GM19193 (cell line): ENCODE results near the gene PLA2G12A.

Experiments
- POLR2A ChIP-seq: IDR thresholded peaks from 4 replicates; pipeline ENCODE4 v1.6.1; 2011; ENCODE audit not compliant: insufficient read depth, insufficient read length; ENCODE audit errors: extremely low read depth

PLA2G12A gene

DNA sequence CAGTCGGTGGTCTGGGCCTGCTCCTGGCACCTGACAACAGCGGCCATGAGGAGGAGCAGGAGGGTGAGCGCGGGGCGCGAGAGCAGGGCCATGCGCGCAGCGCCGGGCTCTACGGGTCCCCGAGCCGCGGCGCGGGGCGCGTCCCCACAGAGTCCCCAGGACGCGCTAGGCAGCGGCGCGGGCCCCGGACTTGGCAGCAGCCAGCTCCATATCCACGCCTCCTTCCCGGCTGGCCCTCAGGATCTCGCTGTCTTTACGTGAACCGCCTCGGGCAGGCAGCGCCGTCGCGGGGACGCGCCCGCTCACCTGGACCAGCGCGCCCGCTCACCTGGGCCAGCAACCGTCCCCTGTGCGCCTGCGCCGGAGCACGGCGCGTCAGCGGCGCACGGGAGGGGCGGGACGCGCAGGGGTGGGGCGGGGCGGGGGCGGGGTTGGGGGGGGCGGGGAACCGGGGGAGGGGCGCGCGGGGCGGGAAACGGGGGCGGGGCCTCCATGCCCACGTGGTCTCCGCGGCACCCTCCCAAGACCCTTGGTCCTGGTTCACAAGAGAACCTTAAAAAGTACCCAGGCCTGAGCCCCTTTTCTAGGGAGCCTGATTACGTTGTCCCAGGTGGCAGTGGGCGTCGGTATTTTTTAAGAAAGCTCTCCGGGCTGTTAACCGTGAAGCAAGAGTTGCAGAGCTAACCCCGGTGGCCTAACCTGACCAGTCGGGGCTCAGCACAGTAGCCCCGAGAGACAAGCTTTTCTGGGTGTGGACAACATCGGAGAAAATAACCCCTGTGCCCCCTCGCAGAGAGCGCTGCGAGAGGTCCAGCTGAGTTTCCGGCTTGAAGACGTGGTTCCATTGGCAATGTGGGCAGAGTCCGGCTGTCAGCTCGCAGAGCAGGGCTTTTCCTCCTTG lies at the start of gene PLA2G12A:
TSS of gene PLA2G12A (minus strand) at position 353 of the 901 bp plus-strand sequence. CDS start at position 92, 261 bp downstream.
- peak; percentile 41 for TF ChIP-seq POLR2A

DNA sequence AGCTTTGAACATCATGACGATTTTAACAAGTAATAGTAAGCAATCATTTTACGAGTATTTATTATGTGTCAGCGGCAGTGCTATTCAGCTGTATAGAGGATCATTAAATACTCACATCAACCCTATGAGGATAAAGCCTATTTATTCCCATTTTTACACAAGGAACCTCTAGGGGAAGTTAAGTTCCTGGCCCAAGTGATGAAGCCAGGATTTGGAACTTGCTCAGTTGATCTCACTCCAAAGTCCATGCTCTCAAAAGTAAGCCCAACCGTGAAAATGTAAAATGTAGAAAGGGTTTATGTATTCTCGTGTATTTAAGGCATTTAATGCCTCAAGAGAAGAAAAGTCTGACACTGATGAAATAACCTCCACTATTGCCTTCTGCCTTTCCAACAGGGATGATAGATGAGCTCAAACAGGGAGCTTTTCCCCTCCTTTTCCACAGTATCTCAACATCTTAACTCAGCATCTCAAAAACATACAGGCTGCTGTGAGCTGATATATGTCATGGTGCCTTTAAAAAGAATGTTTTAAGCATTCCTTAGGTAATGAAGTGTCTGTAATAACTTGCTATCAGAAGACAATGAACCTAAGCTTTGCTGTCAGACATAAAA lies 35.0 kb upstream of the PLA2G12A start:
- TF ChIP-seq POLR2A: no peak

- no peak for TF ChIP-seq POLR2A
Measured at GRCh38 chr4:109764376-109764775, 34.5 kb upstream of the PLA2G12A start.

DNA sequence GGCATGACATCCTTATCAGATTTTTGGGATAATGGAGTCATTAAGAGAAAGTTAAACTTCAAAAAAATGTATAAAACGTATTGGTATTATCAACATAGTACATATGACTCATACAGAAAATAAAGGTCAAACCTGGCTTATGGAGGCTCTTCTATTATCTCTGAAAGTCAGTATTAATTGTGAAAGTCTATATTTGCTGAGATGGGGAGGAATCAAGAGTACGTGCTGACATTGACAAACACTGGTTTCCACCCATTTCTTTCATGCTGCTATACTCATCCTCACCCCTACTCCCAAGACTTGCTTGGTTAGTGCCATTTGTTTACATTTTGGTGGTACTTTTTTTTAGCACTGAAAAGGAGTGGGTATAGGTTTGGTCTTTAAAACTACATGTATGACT lies 30.8 kb upstream of the PLA2G12A start:
- no peak for TF ChIP-seq POLR2A

DNA sequence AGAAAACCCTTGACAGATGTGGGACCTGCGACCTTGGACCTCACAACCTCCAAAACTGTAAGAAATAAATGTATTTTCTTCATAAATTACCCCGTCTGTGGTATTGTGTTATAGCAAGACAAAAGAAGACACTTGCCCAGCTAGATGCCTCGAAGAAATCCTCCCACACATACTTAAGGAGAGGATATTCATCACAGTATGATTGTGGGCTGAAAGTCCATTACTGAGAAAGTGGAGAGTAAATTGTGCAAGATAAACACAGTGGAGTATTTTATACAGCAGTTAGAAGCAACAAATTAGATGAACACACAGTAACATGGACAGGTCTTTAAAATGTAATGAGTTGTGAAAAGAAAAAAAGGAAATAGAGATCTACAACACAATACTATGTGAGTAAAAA lies 25.8 kb upstream of the PLA2G12A start:
- TF ChIP-seq POLR2A: no peak

- TF ChIP-seq POLR2A: no peak
Measured at GRCh38 chr4:109754093-109754857, 24.4 kb upstream of the PLA2G12A start.

- no peak for TF ChIP-seq POLR2A
Measured at GRCh38 chr4:109752525-109752924, 22.7 kb upstream of the PLA2G12A start.

GRCh38 chr4:109751852-109752251 lies 22.0 kb upstream of the PLA2G12A start:
- TF ChIP-seq POLR2A: no peak

- no peak for TF ChIP-seq POLR2A
Measured at GRCh38 chr4:109750652-109751244, 20.9 kb upstream of the PLA2G12A start.

GRCh38 chr4:109749388-109750082 lies 19.7 kb upstream of the PLA2G12A start:
- no peak for TF ChIP-seq POLR2A

DNA sequence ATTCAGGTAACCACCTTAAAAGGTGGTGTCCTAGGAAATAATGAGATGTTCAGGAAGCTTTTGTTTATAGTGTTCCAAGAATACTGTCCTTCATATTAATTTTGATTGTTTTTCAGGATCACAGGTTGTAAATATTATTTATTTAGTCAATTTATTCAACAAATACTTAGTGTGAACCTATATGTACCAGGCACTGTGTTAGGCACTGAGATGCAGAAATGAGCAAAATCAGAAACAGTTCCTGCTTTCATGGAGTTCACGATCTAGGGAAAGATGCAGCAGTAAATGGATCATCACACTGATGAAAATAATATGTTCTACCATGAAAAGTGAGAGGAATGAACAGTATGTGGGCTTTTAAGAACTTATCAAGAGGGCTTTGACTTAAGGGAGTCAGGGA lies 18.2 kb upstream of the PLA2G12A start:
- no peak for TF ChIP-seq POLR2A

- no peak for TF ChIP-seq POLR2A
Measured at GRCh38 chr4:109746728-109747127, 16.9 kb upstream of the PLA2G12A start.

GRCh38 chr4:109745830-109746229 lies 16.0 kb upstream of the PLA2G12A start:
- no peak for TF ChIP-seq POLR2A

DNA sequence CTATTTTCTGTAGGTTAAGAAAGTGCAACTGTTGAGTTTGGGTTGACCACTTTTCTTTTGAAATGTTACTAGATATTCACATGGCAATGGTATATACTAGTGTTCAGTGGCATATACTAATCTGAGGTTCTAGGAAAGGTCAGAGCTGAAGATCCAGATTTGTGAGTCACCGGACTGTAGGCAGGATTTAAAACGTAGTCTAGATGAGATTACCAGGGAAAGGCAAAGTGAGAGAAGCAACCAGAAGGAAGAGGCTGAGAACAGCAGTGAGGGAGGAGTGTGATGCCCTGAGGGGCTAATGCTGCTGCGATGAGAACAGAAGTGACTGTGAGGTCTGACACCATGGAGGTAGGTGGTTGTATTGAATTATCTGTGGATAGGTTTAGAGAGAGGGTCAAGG lies 9.7 kb upstream of the PLA2G12A start:
- no peak for TF ChIP-seq POLR2A
